IPS-18c (cell line): ENCODE results near the gene THAP11.

Experiments
- H3K4me3 ChIP-seq: 2 replicates; pipeline ENCODE4 v1.7.0; 2013; ENCODE audit warnings: low read depth, mild to moderate bottlenecking, low read length, moderate library complexity; ENCODE audit not compliant: insufficient read depth
- H3K9me3 ChIP-seq: one replicate; pipeline ENCODE4 v1.6.1; 2013; ENCODE audit warnings: mild to moderate bottlenecking, low read length, moderate library complexity; ENCODE audit not compliant: control insufficient read depth, insufficient read depth

THAP11 gene

GRCh38 chr16:67873435-67874370 lies 31.6 kb downstream of the THAP11 start:
- peak overlapping the region; percentile 91 for H3K4me3 ChIP-seq

GRCh38 chr16:67874372-67874771 lies 32.3 kb downstream of the THAP11 start:
- H3K4me3 ChIP-seq, result peak overlapping the region; percentile 91; the same call in 1 of the 2 replicates

More at GRCh38 chr16:67873435-67874370, 31.6 kb downstream of the THAP11 start:
- H3K9me3 ChIP-seq, result no peaks in the 10 kb centered on the region

GRCh38 chr16:67877064-67877463 lies 34.9 kb downstream of the THAP11 start:
- Histone ChIP-seq H3K4me3 (no peak overlapping the region), H3K9me3 (no peaks in the 10 kb centered on the region)

More at GRCh38 chr16:67874372-67874771, 32.3 kb downstream of the THAP11 start:
- H3K9me3 ChIP-seq, result no peaks in the 10 kb centered on the region

GRCh38 chr16:67878232-67878631 lies 36.1 kb downstream of the THAP11 start:
- no peaks in the 10 kb centered on the region for H3K9me3 ChIP-seq
- no peak overlapping the region for H3K4me3 ChIP-seq

- Histone ChIP-seq H3K4me3 (no peak overlapping the region), H3K9me3 (no peaks in the 10 kb centered on the region)
Observed at GRCh38 chr16:67878846-67879245, 36.7 kb downstream of the THAP11 start.

GRCh38 chr16:67879462-67879861 lies 37.3 kb downstream of the THAP11 start:
- Histone ChIP-seq H3K4me3 (no peak overlapping the region), H3K9me3 (no peaks in the 10 kb centered on the region)

- H3K9me3 ChIP-seq, result no peaks in the 10 kb centered on the region
- H3K4me3 ChIP-seq, result no peak overlapping the region
Observed at GRCh38 chr16:67879936-67880335, 37.8 kb downstream of the THAP11 start.

GRCh38 chr16:67880584-67880983 lies 38.5 kb downstream of the THAP11 start:
- H3K9me3 ChIP-seq, result no peaks in the 10 kb centered on the region
- H3K4me3 ChIP-seq, result no peak overlapping the region

GRCh38 chr16:67881621-67882161 lies 39.6 kb downstream of the THAP11 start:
- no peak overlapping the region for H3K4me3 ChIP-seq
- H3K9me3 ChIP-seq, result no peaks in the 10 kb centered on the region

GRCh38 chr16:67882374-67883145 lies 40.4 kb downstream of the THAP11 start:
- Histone ChIP-seq H3K9me3 (no peaks in the 10 kb centered on the region), H3K4me3 (no peak overlapping the region)

GRCh38 chr16:67883146-67883871 lies 41.2 kb downstream of the THAP11 start:
- no peaks in the 10 kb centered on the region for H3K9me3 ChIP-seq
- no peak overlapping the region for H3K4me3 ChIP-seq

GRCh38 chr16:67883872-67884261 lies 41.7 kb downstream of the THAP11 start:
- Histone ChIP-seq H3K4me3 (no peak overlapping the region; the same call in 1 of the 2 replicates), H3K9me3 (no peaks in the 10 kb centered on the region)

- Histone ChIP-seq H3K4me3 (peak within 1 kb of the TSS; percentile 28), H3K9me3 (no peaks in the 10 kb centered on the region)
Observed at GRCh38 chr16:67884684-67885083, 42.6 kb downstream of the THAP11 start, which contains the start of gene NRN1L. TSS of gene NRN1L (plus strand) at chr16:67884885. CDS start at chr16:67884904, 19 bp downstream.

- Histone ChIP-seq H3K9me3 (no peaks in the 10 kb centered on the region), H3K4me3 (no peak overlapping the region; the same call in 1 of the 2 replicates)
Observed at GRCh38 chr16:67885545-67885944, 43.4 kb downstream of the THAP11 start.

- H3K9me3 ChIP-seq, result no peaks in the 10 kb centered on the region
- no peak overlapping the region for H3K4me3 ChIP-seq
Observed at GRCh38 chr16:67885976-67886375, 43.9 kb downstream of the THAP11 start.

GRCh38 chr16:67886387-67886786 lies 44.3 kb downstream of the THAP11 start:
- Histone ChIP-seq H3K9me3 (no peaks in the 10 kb centered on the region), H3K4me3 (no peak overlapping the region)

- Histone ChIP-seq H3K4me3 (no peak overlapping the region), H3K9me3 (no peaks in the 10 kb centered on the region)
Observed at GRCh38 chr16:67888331-67888730, 46.2 kb downstream of the THAP11 start.
